ENCODE measurements around the gene TRMU.

TRMU gene

DNA sequence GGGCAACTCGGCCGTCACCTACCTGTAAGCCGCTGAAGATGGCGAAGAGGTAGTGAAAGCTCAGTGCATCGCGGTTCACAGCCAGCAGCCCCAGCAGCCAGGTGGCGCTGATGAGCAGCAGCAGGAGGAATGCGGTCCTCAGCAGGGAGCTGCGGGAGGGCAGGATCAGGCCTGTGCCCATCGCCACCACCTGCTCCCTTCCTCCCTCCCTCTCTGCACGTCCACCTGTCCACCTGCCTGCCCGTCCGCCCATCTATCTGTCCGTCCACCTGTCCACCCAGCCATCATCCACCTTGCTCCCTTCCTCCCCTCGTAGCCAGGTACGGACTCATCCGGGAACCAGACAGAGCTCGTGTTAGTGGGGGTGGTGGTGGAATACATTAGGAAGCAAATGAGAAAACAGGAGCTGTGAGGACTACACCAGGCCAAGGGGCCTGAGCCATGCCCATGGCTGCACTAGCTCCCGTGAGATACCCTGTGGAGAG is 32.2 kb downstream of the TRMU start:
- Histone ChIP-seq H3K36me3 (ENCODE audit: insufficient read depth, low read length) (peaks cover 7% of the 10 kb centered on the region; the same call in 1 of the 2 replicates), H3K4me3 (ENCODE audit: low read length) (no peak overlapping the region), H3K27me3 (ENCODE audit: insufficient read depth, low read length) (no peaks in the 10 kb centered on the region), H3K4me1 (ENCODE audit: insufficient read depth, low read length) (no peaks in the 10 kb centered on the region), H3K9ac (ENCODE audit: low read depth, low read length) (no peak overlapping the region), H3K9me3 (ENCODE audit: insufficient read depth, low read depth, low read length) (no peaks in the 10 kb centered on the region), H3K27ac (ENCODE audit: low read depth, low read length) (no peak overlapping the region)
- 54% methylated on average over 19 of the region's 19 CpGs for WGBS

DNA sequence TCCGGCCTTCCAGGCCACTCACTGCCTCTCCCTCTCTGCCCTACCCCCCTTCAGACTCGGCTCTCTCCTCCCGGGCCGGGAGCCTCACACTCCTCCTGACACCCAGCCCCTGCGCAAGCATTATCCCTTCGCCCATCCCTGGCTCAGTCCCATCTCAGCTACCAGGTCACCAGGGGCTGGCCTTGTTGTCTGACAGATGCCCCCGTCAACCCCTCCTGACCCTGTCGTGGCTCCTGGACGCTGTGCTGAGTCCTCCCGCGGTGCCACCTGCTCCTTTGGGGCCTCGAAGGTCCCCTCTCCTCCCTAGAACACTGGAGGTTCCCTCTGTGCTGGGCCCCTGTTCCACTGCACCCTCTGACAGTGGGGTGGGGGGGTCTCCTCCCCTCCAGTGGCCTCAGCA is 32.9 kb downstream of the TRMU start:
- no peak overlapping the region for H3K9ac ChIP-seq (ENCODE audit: low read depth, low read length)
- H3K4me1 ChIP-seq (ENCODE audit: insufficient read depth, low read length) = no peaks in the 10 kb centered on the region
- H3K36me3 ChIP-seq (ENCODE audit: insufficient read depth, low read length) = peaks cover 8% of the 10 kb centered on the region; the same call in 1 of the 2 replicates
- H3K4me3 ChIP-seq (ENCODE audit: low read length) = no peak overlapping the region
- 88% methylated on average over 12 of the region's 12 CpGs for WGBS
- H3K27me3 ChIP-seq (ENCODE audit: insufficient read depth, low read length) = no peaks in the 10 kb centered on the region
- no peak overlapping the region for H3K27ac ChIP-seq (ENCODE audit: low read depth, low read length)
- H3K9me3 ChIP-seq (ENCODE audit: insufficient read depth, low read depth, low read length) = no peaks in the 10 kb centered on the region

DNA sequence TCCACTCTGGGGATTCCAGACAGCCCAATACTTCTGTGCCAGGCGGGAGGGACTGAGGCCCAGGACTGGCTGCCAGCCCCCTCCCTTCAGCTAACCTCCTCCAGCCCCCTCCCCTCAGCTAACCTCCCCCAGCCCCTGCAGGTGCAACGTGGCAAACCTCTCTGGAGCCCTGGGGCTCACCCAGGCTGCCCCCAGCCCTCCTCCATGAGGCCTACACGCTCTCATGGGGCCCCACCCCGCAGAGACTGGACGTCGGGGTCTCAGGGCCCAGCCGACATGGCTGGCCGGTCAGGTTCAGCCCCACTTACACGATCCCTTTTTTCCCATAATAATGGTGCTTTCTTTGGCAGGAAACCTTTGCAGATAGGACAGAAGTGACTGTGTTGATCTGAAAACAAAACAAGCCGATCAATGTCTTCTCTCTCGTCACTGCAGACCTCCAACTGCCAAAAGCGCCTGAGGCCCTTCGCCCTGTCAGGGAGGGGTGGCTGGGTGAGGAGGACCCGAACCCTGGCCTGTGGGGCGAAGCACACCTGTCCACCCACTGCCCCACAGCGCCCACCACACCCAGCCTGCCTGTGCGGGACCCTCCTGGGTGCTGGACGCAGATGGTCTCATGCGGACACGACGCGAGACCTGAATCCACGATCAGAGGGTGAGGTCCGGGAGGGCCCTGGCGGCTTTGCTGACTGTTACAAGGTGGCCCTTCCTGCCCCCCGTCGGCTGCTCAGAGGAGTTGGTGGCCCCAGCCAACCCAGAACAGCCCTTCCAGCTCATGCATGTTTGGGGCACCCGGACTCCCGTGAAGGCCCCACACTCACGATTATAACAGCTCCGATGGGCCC is 33.6 kb downstream of the TRMU start:
- Histone ChIP-seq H3K27ac (ENCODE audit: low read depth, low read length) (no peak overlapping the region), H3K9ac (ENCODE audit: low read depth, low read length) (no peak overlapping the region), H3K36me3 (ENCODE audit: insufficient read depth, low read length) (peaks cover 8% of the 10 kb centered on the region; the same call in 1 of the 2 replicates), H3K9me3 (ENCODE audit: insufficient read depth, low read depth, low read length) (no peaks in the 10 kb centered on the region), H3K4me1 (ENCODE audit: insufficient read depth, low read length) (no peaks in the 10 kb centered on the region), H3K27me3 (ENCODE audit: insufficient read depth, low read length) (no peaks in the 10 kb centered on the region), H3K4me3 (ENCODE audit: low read length) (no peak overlapping the region)
- whole genome bisulfite sequencing = 90% methylated on average over 31 of the region's 31 CpGs

DNA sequence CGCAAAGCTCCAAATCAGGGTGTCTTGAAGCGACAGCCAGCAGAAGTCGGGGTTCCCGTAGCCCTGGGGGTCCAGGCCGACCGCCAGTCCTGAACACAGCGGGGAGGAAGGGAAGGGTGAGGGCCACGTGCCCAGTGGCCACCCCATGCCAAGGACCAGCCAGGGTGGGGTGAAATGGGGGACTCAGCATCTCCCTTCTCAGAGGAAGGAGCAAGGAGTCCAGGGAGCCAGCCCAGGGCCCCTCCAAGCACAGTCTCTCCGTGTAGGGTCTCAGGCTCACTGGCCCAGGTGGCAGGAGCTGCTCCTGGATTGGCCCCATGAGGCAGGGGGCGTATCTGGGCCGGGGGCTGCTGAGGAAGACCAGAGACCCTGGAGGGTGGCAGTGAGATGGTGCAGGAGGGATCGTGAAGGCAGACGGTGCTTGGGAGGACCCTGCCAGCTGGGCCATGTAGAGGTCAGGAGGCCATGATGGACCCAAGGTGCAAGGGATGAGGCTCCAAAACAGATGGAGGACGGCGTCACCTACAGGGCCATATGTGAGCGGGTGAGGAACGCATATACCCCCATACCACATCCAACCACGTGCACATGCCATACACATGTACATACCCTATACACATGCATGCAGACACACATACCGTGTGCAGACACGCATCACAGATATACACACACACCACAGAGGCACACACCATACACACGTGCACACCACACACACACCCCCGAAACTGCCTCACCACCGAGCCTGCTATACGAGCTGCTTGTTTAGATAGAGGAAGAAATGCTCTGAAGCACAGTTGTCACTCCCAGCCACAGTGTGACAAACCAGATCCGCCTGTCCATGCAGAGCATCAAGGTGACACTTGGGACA is 34.4 kb downstream of the TRMU start:
- H3K27me3 ChIP-seq (ENCODE audit: insufficient read depth, low read length) = no peaks in the 10 kb centered on the region
- 93% methylated on average over 25 of the region's 25 CpGs for WGBS
- H3K9me3 ChIP-seq (ENCODE audit: insufficient read depth, low read depth, low read length) = no peaks in the 10 kb centered on the region
- no peaks in the 10 kb centered on the region for H3K4me1 ChIP-seq (ENCODE audit: insufficient read depth, low read length)
- H3K4me3 ChIP-seq (ENCODE audit: low read length) = no peak overlapping the region
- H3K36me3 ChIP-seq (ENCODE audit: insufficient read depth, low read length) = peaks cover 3% of the 10 kb centered on the region; the same call in 1 of the 2 replicates
- no peak overlapping the region for H3K9ac ChIP-seq (ENCODE audit: low read depth, low read length)
- no peak overlapping the region for H3K27ac ChIP-seq (ENCODE audit: low read depth, low read length)

DNA sequence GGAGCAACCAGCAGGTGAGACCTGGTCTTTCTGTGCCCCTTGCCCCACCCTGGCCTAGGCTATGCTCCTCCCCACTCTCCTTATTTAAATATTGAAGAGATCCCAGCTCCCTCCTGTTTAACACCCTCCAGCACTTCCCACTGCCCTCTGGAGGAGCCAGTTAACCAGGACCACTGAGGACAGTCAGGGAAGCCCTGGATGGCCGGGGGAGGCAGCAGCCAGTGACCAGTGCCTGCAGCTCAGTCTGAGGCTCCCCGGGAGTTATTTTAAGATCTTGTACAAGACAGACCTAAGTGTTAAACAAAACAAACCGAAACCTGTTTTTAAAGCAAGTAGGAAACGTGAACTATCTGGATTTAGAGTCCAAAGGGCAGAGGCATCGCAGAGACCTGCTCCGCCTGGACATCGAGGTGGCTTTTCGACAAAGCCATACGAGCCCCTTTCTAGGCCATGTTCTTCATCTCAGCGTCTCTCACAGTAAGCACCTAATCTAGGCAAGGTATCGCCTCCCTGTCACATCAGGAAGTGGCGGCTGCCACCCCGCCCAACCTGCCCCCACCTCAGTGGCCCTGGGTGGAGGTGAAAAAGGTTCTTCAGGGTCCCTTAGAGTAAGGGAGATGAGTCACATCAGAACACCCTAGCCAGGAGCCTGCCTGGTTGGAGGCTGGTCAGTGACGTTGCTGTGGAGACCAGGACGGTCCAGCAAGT is 35.2 kb downstream of the TRMU start:
- H3K27me3 ChIP-seq (ENCODE audit: insufficient read depth, low read length) = no peaks in the 10 kb centered on the region
- no peak overlapping the region for H3K27ac ChIP-seq (ENCODE audit: low read depth, low read length)
- H3K9ac ChIP-seq (ENCODE audit: low read depth, low read length) = no peak overlapping the region
- H3K4me1 ChIP-seq (ENCODE audit: insufficient read depth, low read length) = no peaks in the 10 kb centered on the region
- peaks cover 4% of the 10 kb centered on the region; the same call in 1 of the 2 replicates for H3K36me3 ChIP-seq (ENCODE audit: insufficient read depth, low read length)
- no peak overlapping the region for H3K4me3 ChIP-seq (ENCODE audit: low read length)
- H3K9me3 ChIP-seq (ENCODE audit: insufficient read depth, low read depth, low read length) = no peaks in the 10 kb centered on the region; the same call in 1 of the 2 replicates
- WGBS = 93% methylated on average over 14 of the region's 15 CpGs

DNA sequence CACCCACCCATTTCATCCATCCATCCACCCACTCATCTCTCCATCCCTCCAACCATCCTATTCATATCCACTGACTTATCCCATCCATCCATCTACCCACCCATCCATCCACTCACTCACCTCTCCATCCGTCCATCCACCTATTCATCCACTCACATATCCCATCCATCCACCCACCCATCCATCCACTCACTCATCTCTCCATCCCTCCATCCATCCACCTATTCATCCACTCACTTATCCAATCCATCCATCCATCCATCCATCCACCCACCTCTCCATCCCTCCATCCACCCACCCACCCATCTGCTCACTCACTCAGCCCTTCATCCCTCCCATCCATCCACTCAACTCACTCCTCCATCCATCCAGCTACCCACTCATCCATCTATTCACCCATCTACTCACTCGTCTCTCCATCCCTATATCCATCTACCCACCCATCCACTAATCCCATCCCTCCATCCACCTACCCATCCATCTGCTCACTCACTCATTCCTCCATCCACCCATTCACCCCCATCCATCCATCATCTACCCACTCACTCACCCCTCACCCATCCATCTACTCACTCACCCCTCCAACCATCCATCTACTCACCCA is 36.2 kb downstream of the TRMU start:
- 89% methylated on average over 2 of the region's 2 CpGs for WGBS
- H3K4me3 ChIP-seq (ENCODE audit: low read length) = no peak overlapping the region

DNA sequence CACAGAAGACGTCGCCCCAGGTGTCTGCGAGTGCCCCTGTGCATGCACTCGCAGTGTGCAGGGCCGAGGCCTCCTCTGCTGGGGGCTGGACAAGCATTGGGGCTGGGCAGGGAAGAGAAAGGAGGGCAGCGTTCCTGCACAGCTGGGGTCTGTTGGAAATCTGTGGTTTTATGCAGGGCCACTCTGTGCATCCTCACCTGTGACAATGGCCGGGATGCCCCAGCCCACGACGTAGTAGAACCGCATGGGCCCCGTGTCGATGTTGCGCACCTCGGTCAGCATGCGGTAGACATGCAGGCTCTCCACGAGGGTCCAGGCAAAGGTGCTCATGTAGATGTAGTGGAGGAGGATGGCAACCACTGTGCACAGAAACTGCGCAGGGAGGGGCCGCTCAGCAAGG is 37.2 kb downstream of the TRMU start:
- WGBS = 97% methylated on average over 18 of the region's 18 CpGs

More for the DNA sequence above, 36.2 kb downstream of the TRMU start:
- Histone ChIP-seq H3K27ac (ENCODE audit: low read depth, low read length) (no peak overlapping the region), H3K36me3 (ENCODE audit: insufficient read depth, low read length) (peaks cover 9% of the 10 kb centered on the region; the same call in 1 of the 2 replicates), H3K27me3 (ENCODE audit: insufficient read depth, low read length) (no peaks in the 10 kb centered on the region), H3K9ac (ENCODE audit: low read depth, low read length) (no peak overlapping the region), H3K4me1 (ENCODE audit: insufficient read depth, low read length) (peaks cover 3% of the 10 kb centered on the region; the same call in 1 of the 2 replicates), H3K9me3 (ENCODE audit: insufficient read depth, low read depth, low read length) (no peaks in the 10 kb centered on the region; the same call in 1 of the 2 replicates)

DNA sequence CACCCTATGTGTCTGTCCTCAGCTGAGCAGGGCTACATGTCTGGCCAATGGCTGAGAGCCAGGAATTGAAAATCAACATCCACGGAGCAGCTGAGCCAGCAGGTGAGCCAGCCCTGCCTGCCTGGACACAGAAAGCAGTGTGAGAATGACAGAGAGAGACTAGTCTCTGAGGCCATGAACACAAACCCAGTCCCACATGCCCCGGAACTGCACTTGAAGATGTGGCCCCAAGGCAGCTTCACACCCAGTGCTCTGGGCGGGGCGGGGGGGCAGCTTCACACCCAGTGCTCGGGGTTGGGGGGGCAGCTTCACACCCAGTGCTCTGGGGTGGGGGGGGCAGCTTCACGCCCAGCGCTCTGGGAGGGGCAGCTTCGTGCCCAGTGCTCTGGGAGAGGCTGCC is 37.6 kb downstream of the TRMU start:
- peaks cover 18% of the 10 kb centered on the region for H3K4me1 ChIP-seq (ENCODE audit: insufficient read depth, low read length)
- H3K9me3 ChIP-seq (ENCODE audit: insufficient read depth, low read depth, low read length) = no peaks in the 10 kb centered on the region; the same call in 1 of the 2 replicates
- H3K9ac ChIP-seq (ENCODE audit: low read depth, low read length) = no peak overlapping the region; the same call in 1 of the 2 replicates
- no peak overlapping the region for H3K4me3 ChIP-seq (ENCODE audit: low read length)
- peaks cover 9% of the 10 kb centered on the region; the same call in 1 of the 2 replicates for H3K36me3 ChIP-seq (ENCODE audit: insufficient read depth, low read length)
- H3K27me3 ChIP-seq (ENCODE audit: insufficient read depth, low read length) = no peaks in the 10 kb centered on the region
- no peak overlapping the region for H3K27ac ChIP-seq (ENCODE audit: low read depth, low read length)
- WGBS = 88% methylated on average over 8 of the region's 8 CpGs

More for the DNA sequence above, 37.2 kb downstream of the TRMU start:
- H3K4me3 ChIP-seq (ENCODE audit: low read length) = no peak overlapping the region
- no peak overlapping the region for H3K27ac ChIP-seq (ENCODE audit: low read depth, low read length)
- no peaks in the 10 kb centered on the region for H3K27me3 ChIP-seq (ENCODE audit: insufficient read depth, low read length)
- peaks cover 9% of the 10 kb centered on the region; the same call in 1 of the 2 replicates for H3K36me3 ChIP-seq (ENCODE audit: insufficient read depth, low read length)
- no peaks in the 10 kb centered on the region; the same call in 1 of the 2 replicates for H3K9me3 ChIP-seq (ENCODE audit: insufficient read depth, low read depth, low read length)
- H3K4me1 ChIP-seq (ENCODE audit: insufficient read depth, low read length) = peaks cover 13% of the 10 kb centered on the region
- H3K9ac ChIP-seq (ENCODE audit: low read depth, low read length) = no peak overlapping the region; the same call in 1 of the 2 replicates

DNA sequence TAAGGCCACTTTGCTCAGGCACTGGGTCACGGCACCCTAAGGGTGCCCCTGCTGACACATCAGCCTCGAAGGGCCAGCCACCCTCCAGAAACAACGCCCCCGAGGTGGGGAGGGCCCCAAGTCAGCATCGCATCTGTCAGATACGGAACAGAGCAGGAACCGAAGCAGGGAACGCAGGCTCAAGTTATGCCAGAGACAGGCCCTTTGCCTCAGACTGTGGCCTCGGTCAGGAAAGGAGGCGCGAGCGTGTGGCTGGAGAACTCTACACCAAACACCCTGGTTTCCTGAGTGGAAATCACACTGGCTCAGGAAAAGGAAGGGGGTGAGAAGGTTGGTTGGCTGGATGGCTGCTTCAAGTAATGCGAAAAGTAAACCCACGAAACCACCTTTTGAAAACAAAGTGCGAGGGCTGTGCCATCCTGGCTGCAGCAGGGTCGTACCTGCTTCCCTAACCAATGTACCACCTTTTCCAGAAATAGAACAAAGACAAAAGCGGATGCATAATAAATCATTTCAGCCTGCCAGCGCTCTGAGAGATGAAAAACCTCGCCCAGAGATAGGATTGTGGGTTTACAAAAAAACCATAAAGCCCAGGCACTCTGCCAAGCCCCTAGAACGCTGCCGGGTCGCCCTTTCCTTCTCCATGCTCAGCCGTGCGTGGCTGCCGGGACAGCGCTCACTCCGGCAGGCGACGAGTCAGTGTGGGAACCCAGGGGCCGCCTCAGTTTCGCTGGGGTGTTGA is 38.6 kb downstream of the TRMU start:
- H3K27ac ChIP-seq (ENCODE audit: low read depth, low read length) = no peak overlapping the region

More for the DNA sequence above, 38.6 kb downstream of the TRMU start:
- H3K36me3 ChIP-seq (ENCODE audit: insufficient read depth, low read length) = peaks cover 9% of the 10 kb centered on the region; the same call in 1 of the 2 replicates
- peaks cover 26% of the 10 kb centered on the region for H3K4me1 ChIP-seq (ENCODE audit: insufficient read depth, low read length)
- H3K4me3 ChIP-seq (ENCODE audit: low read length) = no peak overlapping the region
- H3K9me3 ChIP-seq (ENCODE audit: insufficient read depth, low read depth, low read length) = no peaks in the 10 kb centered on the region; the same call in 1 of the 2 replicates
- no peak overlapping the region for H3K9ac ChIP-seq (ENCODE audit: low read depth, low read length)
- 96% methylated on average over 31 of the region's 31 CpGs for WGBS
- no peaks in the 10 kb centered on the region for H3K27me3 ChIP-seq (ENCODE audit: insufficient read depth, low read length)
